Testis (tissue), 3 donors: ENCODE data around the gene LRP1B. TPM values are rescaled to one million over a fixed set of nuclear protein-coding genes. Genes with fewer than 3 reads are reported as not detected.

ENCODE experiments used
- DNase-seq: peaks from one replicate; pipeline ENCODE4 v3.0.0-alpha.2; 2019
- H3K27ac ChIP-seq, 2 donors: fragments of 200-600 bp; sonication (generic); one replicate each; pipeline ENCODE4 v1.5.1; 2019
- H3K27me3 ChIP-seq: fragments of 200-600 bp; sonication (generic); one replicate; pipeline ENCODE4 v1.5.1; 2019
- H3K36me3 ChIP-seq: fragments of 200-600 bp; sonication (generic); one replicate; pipeline ENCODE4 v1.5.1; 2017; ENCODE audit warnings: low read depth; ENCODE audit errors: missing control alignments
- H3K4me1 ChIP-seq: fragments of 200-600 bp; sonication (generic); one replicate; pipeline ENCODE4 v1.5.1; 2019
- H3K4me3 ChIP-seq, 2 donors: fragments of 200-600 bp; sonication (generic); one replicate each; pipeline ENCODE4 v1.5.1; 2017 to 2019
- H3K9me3 ChIP-seq: fragments of 200-600 bp; sonication (generic); one replicate; pipeline ENCODE4 v1.5.1; 2017
- POLR2A ChIP-seq: fragments of 450-650 bp; IDR thresholded peaks from one replicate; pipeline ENCODE4 v1.6.1; 2017; ENCODE audit warnings: antibody characterized with exemption, mild to moderate bottlenecking, moderate library complexity
- WGBS, 2 donors: methylation state at CpG; one replicate each; pipeline ENCODE4 v1.1.5; 2018; 5-methylcytosine and 5-hydroxymethylcytosine counted together
- intact Hi-C: fragments of 100-400 bp; cut with DNase I; formaldehyde crosslinking; loops from one replicate; pipeline ENCODE4 v1.15.1; 2023; ENCODE audit warnings: low total_unique reads
- polyA plus RNA-seq: library from polyadenylated mRNA; stranded (reverse); fragments of 350-450 nt; fragmentation: Illumina TruSeq; extraction: RNeasy Lipid Tissue Mini Kit (QIAGEN cat#74804); gene quantifications from one replicate; pipeline ENCODE4 v1.2.3, GENCODE V29; 2014; ENCODE audit warnings: low read depth, low replicate concordance; ENCODE audit not compliant: insufficient read depth
- total RNA-seq, 2 donors: library from RNA; depleted of rRNA; stranded (reverse); fragments of >200 nt; gene quantifications; one replicate each; pipeline ENCODE4 v1.2.3, GENCODE V29; 2016
- TF ChIP-seq, protein P1 (sequence below), 3 experiments: fragments of 450-650 bp in 2 of 3; fragments of 200-600 bp in 1 of 3; sonication (generic) in 1 of 3; IDR thresholded peaks; one replicate each; pipeline ENCODE4 v1.5.1; 2016 to 2019; ENCODE audit warnings: antibody characterized with exemption in 3 of 3, mild to moderate bottlenecking in 2 of 3, moderate library complexity in 1 of 3

The LRP1B gene
- total and polyA plus RNA-seq, 3 donors from 2014 or later, result 0.79 to 1.9 (median 0.84) TPM

DNA sequence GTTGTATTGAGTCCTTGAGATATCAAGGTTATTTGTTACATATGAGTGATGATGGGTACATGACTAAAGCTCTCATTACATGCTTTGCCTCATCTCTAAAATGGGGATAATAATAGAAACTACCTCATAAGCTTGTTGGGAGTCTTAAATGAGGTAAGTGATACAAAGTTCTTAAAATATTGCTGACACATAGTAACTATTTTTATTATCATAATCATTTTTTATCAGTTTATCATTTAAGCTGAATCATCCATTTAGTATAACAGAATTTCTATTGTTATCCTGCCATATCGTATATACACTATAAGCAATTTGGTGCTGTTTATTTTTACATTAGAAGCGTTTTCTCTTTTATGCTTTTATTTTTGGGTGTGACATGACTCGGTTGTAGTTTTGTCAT, 871.1 kb downstream of the LRP1B start:
- H3K27ac ChIP-seq, result no peak overlapping the region
- no peaks in the 10 kb centered on the region for H3K4me1 ChIP-seq
- intact Hi-C loops, result no loop called here
- H3K36me3 ChIP-seq, result no peaks in the 10 kb centered on the region
- TF ChIP-seq, protein P1, sequence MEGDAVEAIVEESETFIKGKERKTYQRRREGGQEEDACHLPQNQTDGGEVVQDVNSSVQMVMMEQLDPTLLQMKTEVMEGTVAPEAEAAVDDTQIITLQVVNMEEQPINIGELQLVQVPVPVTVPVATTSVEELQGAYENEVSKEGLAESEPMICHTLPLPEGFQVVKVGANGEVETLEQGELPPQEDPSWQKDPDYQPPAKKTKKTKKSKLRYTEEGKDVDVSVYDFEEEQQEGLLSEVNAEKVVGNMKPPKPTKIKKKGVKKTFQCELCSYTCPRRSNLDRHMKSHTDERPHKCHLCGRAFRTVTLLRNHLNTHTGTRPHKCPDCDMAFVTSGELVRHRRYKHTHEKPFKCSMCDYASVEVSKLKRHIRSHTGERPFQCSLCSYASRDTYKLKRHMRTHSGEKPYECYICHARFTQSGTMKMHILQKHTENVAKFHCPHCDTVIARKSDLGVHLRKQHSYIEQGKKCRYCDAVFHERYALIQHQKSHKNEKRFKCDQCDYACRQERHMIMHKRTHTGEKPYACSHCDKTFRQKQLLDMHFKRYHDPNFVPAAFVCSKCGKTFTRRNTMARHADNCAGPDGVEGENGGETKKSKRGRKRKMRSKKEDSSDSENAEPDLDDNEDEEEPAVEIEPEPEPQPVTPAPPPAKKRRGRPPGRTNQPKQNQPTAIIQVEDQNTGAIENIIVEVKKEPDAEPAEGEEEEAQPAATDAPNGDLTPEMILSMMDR (IDR thresholded peaks at IDR 0.05), result no peak
- no peak for TF ChIP-seq POLR2A
- DNase-seq, result no peak
- H3K4me3 ChIP-seq, result no peak overlapping the region
- no peaks in the 10 kb centered on the region for H3K27me3 ChIP-seq
- 87 to 97% methylated on average over 3 of the region's 3 CpGs for WGBS, 2 donors
- no peaks in the 10 kb centered on the region for H3K9me3 ChIP-seq

DNA sequence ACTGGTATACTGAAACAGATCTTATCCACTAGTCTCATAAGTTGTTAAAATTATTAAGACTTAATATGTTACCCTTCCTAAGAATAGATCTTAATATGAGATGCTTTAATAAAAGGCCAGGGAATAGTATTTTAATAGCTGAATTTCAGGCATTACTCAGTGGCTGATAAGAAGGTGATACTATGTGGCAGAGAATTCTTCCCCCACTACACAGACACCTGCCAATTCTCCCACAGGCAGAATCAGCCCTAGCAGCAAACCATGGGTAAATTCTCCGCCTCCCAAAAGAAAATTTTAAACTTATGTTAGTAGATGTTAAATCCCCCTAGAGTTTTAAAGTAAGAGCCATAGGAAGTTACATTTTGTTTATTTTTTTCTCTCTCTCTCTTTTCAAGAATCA, 888.8 kb downstream of the LRP1B start:
- Histone ChIP-seq H3K9me3 (no peaks in the 10 kb centered on the region), H3K4me1 (no peaks in the 10 kb centered on the region), H3K36me3 (no peaks in the 10 kb centered on the region), H3K27ac (no peak overlapping the region), H3K4me3 (no peak overlapping the region), H3K27me3 (no peaks in the 10 kb centered on the region)
- WGBS, 2 donors, result 50 to 77% methylated on average over 1 of the region's 1 CpG
- no peak for DNase-seq
- intact Hi-C loops, result no loop called here
- no peak for TF ChIP-seq POLR2A
- TF ChIP-seq, protein P1 (IDR thresholded peaks at IDR 0.05), result no peak

DNA sequence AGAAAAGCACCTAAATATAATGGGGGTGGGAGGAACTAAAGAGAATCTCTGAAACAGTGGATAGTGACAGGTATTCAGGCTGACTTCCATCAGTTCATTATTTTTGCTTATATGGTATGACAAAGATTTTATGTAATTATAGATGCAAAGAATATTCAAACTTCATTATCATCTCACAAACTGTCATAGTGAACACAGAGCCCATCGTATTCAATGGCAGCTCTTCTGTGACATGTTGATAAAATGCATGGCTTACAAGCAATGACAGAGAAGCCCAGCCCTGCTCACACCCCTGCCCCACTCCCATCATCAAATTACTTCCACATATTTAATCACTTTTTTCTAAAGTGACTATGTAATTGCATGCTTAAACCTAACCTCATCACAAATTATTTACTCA, 904.3 kb downstream of the LRP1B start:
- H3K9me3 ChIP-seq, result no peaks in the 10 kb centered on the region
- 81 to 87% methylated on average over 1 of the region's 1 CpG for WGBS, 2 donors
- no peaks in the 10 kb centered on the region for H3K36me3 ChIP-seq
- DNase-seq, result no peak
- TF ChIP-seq, protein P1 (IDR thresholded peaks at IDR 0.05), result no peak
- no peak for TF ChIP-seq POLR2A
- H3K4me3 ChIP-seq, result no peak overlapping the region
- no peak overlapping the region for H3K27ac ChIP-seq
- H3K4me1 ChIP-seq, result no peaks in the 10 kb centered on the region
- intact Hi-C loops, result no loop called here
- no peaks in the 10 kb centered on the region for H3K27me3 ChIP-seq

DNA sequence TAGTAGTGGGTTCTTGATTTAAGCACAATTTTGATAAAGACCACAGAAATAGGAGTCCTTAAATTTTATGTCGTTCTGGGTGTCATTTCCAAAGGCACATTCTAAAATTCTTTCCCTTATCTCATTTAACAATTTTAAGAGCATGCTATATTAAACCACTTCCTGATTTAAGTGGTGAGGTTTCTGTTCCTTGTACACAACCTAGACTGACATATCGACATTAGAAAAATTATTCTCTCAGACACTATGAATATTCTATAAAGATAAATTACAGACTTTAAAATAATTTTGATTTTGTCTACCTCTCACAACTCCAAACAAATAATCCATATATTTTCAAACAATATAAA, 923.8 kb downstream of the LRP1B start:
- no peak for DNase-seq
- H3K4me1 ChIP-seq, result no peaks in the 10 kb centered on the region

DNA sequence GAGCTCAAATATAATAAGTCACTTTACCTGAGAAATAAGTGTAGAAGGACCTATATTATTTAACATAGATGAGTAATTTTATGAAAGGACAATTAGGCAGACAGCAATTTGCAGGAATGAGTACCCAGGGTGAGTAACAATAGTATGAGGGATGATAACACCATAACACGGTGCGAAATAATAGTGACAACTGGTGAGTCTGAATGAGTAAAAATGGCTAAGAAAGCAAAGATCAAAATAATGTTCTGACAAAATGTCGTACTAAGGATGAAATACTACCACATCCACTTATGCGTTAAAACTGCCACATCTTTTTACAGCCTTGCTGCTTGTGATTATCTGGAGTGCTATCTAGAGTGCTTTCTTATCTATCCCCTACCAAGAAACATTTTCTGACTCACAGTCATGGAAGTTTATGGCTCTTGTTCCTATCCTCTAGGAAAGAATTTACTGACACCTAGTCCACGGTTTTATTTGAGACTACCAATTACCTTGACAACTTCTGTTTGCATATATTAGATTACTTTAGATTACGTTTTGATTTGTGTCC, 929.7 kb downstream of the LRP1B start:
- Histone ChIP-seq H3K36me3 (no peaks in the 10 kb centered on the region), H3K27ac (no peak overlapping the region), H3K4me1 (no peaks in the 10 kb centered on the region), H3K9me3 (no peaks in the 10 kb centered on the region), H3K4me3 (no peak overlapping the region), H3K27me3 (no peaks in the 10 kb centered on the region)
- DNase-seq, result no peak
- TF ChIP-seq, protein P1 (IDR thresholded peaks at IDR 0.05), result no peak
- TF ChIP-seq POLR2A, result no peak
- WGBS, 2 donors, result 69 to 74% methylated on average over 6 of the region's 6 CpGs
- intact Hi-C loops, result no loop called here

More for the DNA sequence above, 923.8 kb downstream of the LRP1B start:
- H3K4me3 ChIP-seq, result no peak overlapping the region
- TF ChIP-seq, protein P1 (IDR thresholded peaks at IDR 0.05), result no peak
- TF ChIP-seq POLR2A, result no peak
- H3K27me3 ChIP-seq, result no peaks in the 10 kb centered on the region
- H3K9me3 ChIP-seq, result no peaks in the 10 kb centered on the region
- no peaks in the 10 kb centered on the region for H3K36me3 ChIP-seq
- intact Hi-C loops, result no loop called here
- no peak overlapping the region for H3K27ac ChIP-seq
- WGBS, 2 donors, result 63 to 77% methylated on average over 2 of the region's 2 CpGs
